Astrocyte (in vitro differentiated cells and primary cell): Measurements from ENCODE around the gene DSTN. TPM values are rescaled to one million over a fixed set of nuclear protein-coding genes. Genes with fewer than 3 reads are reported as not detected.

Source experiments
- DNase-seq: peaks from one replicate; pipeline ENCODE4 v3.0.0-alpha.2; 2010; ENCODE audit warnings: low read depth
- FAIRE-seq: peaks from 2 replicates; lab custom pipeline; 2011; peaks lifted over from hg19 to GRCh38; lab: Jason Lieb, UNC
- H2AFZ ChIP-seq: 2 replicates; pipeline ENCODE4 v1.6.0; 2012; ENCODE audit warnings: low read depth, low read length, inconsistent platforms
- H3K27ac ChIP-seq: 2 replicates; pipeline ENCODE4 v1.5.1; 2011; ENCODE audit warnings: low read depth, low read length, inconsistent platforms
- H3K27me3 ChIP-seq: 2 replicates; pipeline ENCODE4 v1.6.0; 2011; ENCODE audit warnings: low read length, inconsistent platforms; ENCODE audit not compliant: insufficient read depth
- H3K36me3 ChIP-seq: 2 replicates; pipeline ENCODE4 v1.5.1; 2011; ENCODE audit warnings: low read length, inconsistent platforms; ENCODE audit not compliant: insufficient read depth
- H3K4me1 ChIP-seq: 2 replicates; pipeline ENCODE4 v1.5.1; 2011; ENCODE audit warnings: low read length, inconsistent platforms; ENCODE audit not compliant: insufficient read depth
- H3K4me2 ChIP-seq: 2 replicates; pipeline ENCODE4 v1.6.0; 2012; ENCODE audit warnings: low read length, inconsistent platforms
- H3K4me3 ChIP-seq: 2 replicates; pipeline ENCODE4 v1.5.1; 2011; ENCODE audit warnings: low read depth, mild to moderate bottlenecking, low read length, inconsistent platforms; ENCODE audit not compliant: insufficient read depth
- H3K79me2 ChIP-seq: 2 replicates; pipeline ENCODE4 v1.6.0; 2012; ENCODE audit warnings: mild to moderate bottlenecking, low read length, inconsistent platforms; ENCODE audit not compliant: insufficient read depth
- H3K9ac ChIP-seq: 2 replicates; pipeline ENCODE4 v1.6.0; 2012; ENCODE audit warnings: mild to moderate bottlenecking, low read length, inconsistent platforms
- H3K9me3 ChIP-seq: 2 replicates; pipeline ENCODE4 v1.5.1; 2012; ENCODE audit warnings: low read depth, mild to moderate bottlenecking, low read length, inconsistent platforms; ENCODE audit not compliant: insufficient read depth
- H4K20me1 ChIP-seq: 2 replicates; pipeline ENCODE4 v1.6.0; 2012; ENCODE audit warnings: low read length, inconsistent platforms; ENCODE audit not compliant: insufficient read depth
- H3K27ac Mint-ChIP-seq: one replicate; pipeline ENCODE4 v1.8.0; 2021; ENCODE audit warnings: mild to moderate bottlenecking, mixed read lengths; ENCODE audit not compliant: unreplicated experiment
- H3K27me3 Mint-ChIP-seq: one replicate; pipeline ENCODE4 v1.8.0; 2021; ENCODE audit warnings: low read depth, mixed read lengths; ENCODE audit not compliant: unreplicated experiment
- H3K36me3 Mint-ChIP-seq: one replicate; pipeline ENCODE4 v1.8.0; 2021; ENCODE audit warnings: low read depth, mixed read lengths; ENCODE audit not compliant: unreplicated experiment
- H3K4me1 Mint-ChIP-seq: one replicate; pipeline ENCODE4 v1.8.0; 2021; ENCODE audit warnings: low read depth, mixed read lengths; ENCODE audit not compliant: unreplicated experiment
- H3K4me3 Mint-ChIP-seq: one replicate; pipeline ENCODE4 v1.8.0; 2021; ENCODE audit warnings: mild to moderate bottlenecking, moderate library complexity, mixed read lengths; ENCODE audit not compliant: unreplicated experiment
- H3K9me3 Mint-ChIP-seq: one replicate; pipeline ENCODE4 v1.8.0; 2021; ENCODE audit warnings: mild to moderate bottlenecking, mixed read lengths; ENCODE audit not compliant: unreplicated experiment
- CTCF ChIP-seq: IDR thresholded peaks from 2 replicates; pipeline ENCODE4 v1.5.1; 2011; ENCODE audit warnings: low read depth, mild to moderate bottlenecking, inconsistent platforms, low read length, moderate library complexity; ENCODE audit not compliant: insufficient read depth
- EZH2 ChIP-seq: IDR thresholded peaks from 2 replicates; pipeline ENCODE4 v1.6.1; 2012; ENCODE audit warnings: mild to moderate bottlenecking, low read length, inconsistent platforms; ENCODE audit not compliant: insufficient read depth
- total RNA-seq: library from RNA; stranded (reverse); gene quantifications from 2 replicates; pipeline ENCODE4 v1.2.1, GENCODE V29; 2021

Gene DSTN
- total RNA-seq, 1 donor from 2014 or later = 552 TPM

GRCh38 chr20:17593902-17594301, 24.0 kb downstream of the DSTN start:
- FAIRE-seq (no peak), DNase-seq (no peak)
- Histone ChIP-seq H3K4me1 (peaks cover 22% of the 10 kb centered on the region), H3K4me2 (no peak overlapping the region), H3K9ac (no peak overlapping the region), H4K20me1 (peaks cover 100% of the 10 kb centered on the region), H3K27ac (no peak overlapping the region), H3K9me3 (no peaks in the 10 kb centered on the region), H3K4me3 (no peak overlapping the region), H3K79me2 (peaks cover 100% of the 10 kb centered on the region), H3K27me3 (no peaks in the 10 kb centered on the region), H2AFZ (no peak overlapping the region), H3K36me3 (peaks cover 13% of the 10 kb centered on the region)
- TF ChIP-seq CTCF (no peak), EZH2 (no peak)
- Mint-ChIP-seq H3K36me3 (peaks cover 3% of the 10 kb centered on the region), H3K9me3 (peaks cover 3% of the 10 kb centered on the region), H3K4me3 (no peak overlapping the region), H3K27me3 (no peaks in the 10 kb centered on the region), H3K4me1 (peaks cover 49% of the 10 kb centered on the region), H3K27ac (no peak overlapping the region)

GRCh38 chr20:17594443-17594842, 24.6 kb downstream of the DSTN start:
- Histone ChIP-seq H3K4me2 (peak overlapping the region; percentile 17), H4K20me1 (peaks cover 100% of the 10 kb centered on the region), H3K27me3 (no peaks in the 10 kb centered on the region), H3K9me3 (no peaks in the 10 kb centered on the region), H3K27ac (no peak overlapping the region), H3K4me3 (no peak overlapping the region), H3K36me3 (peaks cover 17% of the 10 kb centered on the region), H3K79me2 (peaks cover 100% of the 10 kb centered on the region), H3K9ac (no peak overlapping the region), H3K4me1 (peaks cover 17% of the 10 kb centered on the region), H2AFZ (no peak overlapping the region)
- H3K27ac Mint-ChIP-seq = no peak overlapping the region
- no peaks in the 10 kb centered on the region for H3K27me3 Mint-ChIP-seq
- no peak overlapping the region for H3K4me3 Mint-ChIP-seq
- FAIRE-seq = no peak
- peaks cover 3% of the 10 kb centered on the region for H3K36me3 Mint-ChIP-seq
- peak; percentile 72 for DNase-seq
- H3K4me1 Mint-ChIP-seq = peaks cover 49% of the 10 kb centered on the region
- TF ChIP-seq CTCF (no peak), EZH2 (no peak)
- H3K9me3 Mint-ChIP-seq = peaks cover 3% of the 10 kb centered on the region

GRCh38 chr20:17595856-17596255, 26.0 kb downstream of the DSTN start:
- Histone ChIP-seq H3K9me3 (no peaks in the 10 kb centered on the region), H3K79me2 (peaks cover 100% of the 10 kb centered on the region), H3K9ac (no peak overlapping the region), H3K4me2 (no peak overlapping the region), H2AFZ (no peak overlapping the region), H3K4me3 (no peak overlapping the region), H3K27me3 (no peaks in the 10 kb centered on the region), H3K27ac (no peak overlapping the region), H4K20me1 (peaks cover 99% of the 10 kb centered on the region), H3K4me1 (peaks cover 8% of the 10 kb centered on the region), H3K36me3 (peaks cover 17% of the 10 kb centered on the region)
- Mint-ChIP-seq H3K4me3 (no peak overlapping the region), H3K27me3 (no peaks in the 10 kb centered on the region), H3K9me3 (peaks cover 3% of the 10 kb centered on the region), H3K4me1 (peaks cover 49% of the 10 kb centered on the region), H3K27ac (peak overlapping the region; percentile 45), H3K36me3 (peaks cover 4% of the 10 kb centered on the region)
- no peak for TF ChIP-seq EZH2
- TF ChIP-seq CTCF = no peak
- no peak for FAIRE-seq
- no peak for DNase-seq
